Sigmoid colon (tissue), 4 donors: Measurements from ENCODE around the gene HHIPL1.

Source experiments
- EP300 ChIP-seq, 4 donors: sonication (generic); formaldehyde crosslinking; IDR thresholded peaks; one replicate each; pipeline ENCODE4 v1.6.1; 2017; ENCODE audit warnings: antibody characterized with exemption in 4 of 4
- POLR2A ChIP-seq, 2 donors: fragments of 450-650 bp; IDR thresholded peaks; one replicate each; pipeline ENCODE4 v1.6.1; 2016; ENCODE audit warnings: antibody characterized with exemption in 2 of 2, mild to moderate bottlenecking in 2 of 2, moderate library complexity in 2 of 2
- POLR2AphosphoS5 ChIP-seq, 4 donors: sonication (generic); formaldehyde crosslinking; IDR thresholded peaks; one replicate each; pipeline ENCODE4 v1.6.1; 2017; ENCODE audit warnings: antibody characterized with exemption in 4 of 4
- TF ChIP-seq, protein P1 (sequence below), 4 experiments: fragments of 450-650 bp in 3 of 4; fragments of 200-600 bp in 1 of 4; IDR thresholded peaks; one replicate each; pipeline ENCODE4 v1.5.1; 2016 to 2019; ENCODE audit warnings: antibody characterized with exemption in 4 of 4, mild to moderate bottlenecking in 3 of 4, moderate library complexity in 2 of 4

DNA sequence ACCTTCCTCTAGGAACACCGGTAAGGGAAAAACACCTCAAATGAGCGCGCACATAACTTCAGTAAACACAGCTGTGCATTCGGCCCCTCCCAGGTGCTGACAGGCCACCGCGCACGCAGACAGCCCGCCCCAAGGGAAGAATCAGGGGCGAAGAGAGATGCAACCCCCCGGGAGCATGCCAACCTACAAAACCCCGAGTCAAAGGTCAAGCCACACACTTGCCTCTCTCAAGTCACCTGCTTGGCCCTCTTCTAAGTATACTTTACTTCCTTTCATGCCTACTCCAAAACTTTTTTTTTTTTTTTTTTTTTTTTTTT lies 36.9 kb downstream of the HHIPL1 start:
- TF ChIP-seq, protein P1, sequence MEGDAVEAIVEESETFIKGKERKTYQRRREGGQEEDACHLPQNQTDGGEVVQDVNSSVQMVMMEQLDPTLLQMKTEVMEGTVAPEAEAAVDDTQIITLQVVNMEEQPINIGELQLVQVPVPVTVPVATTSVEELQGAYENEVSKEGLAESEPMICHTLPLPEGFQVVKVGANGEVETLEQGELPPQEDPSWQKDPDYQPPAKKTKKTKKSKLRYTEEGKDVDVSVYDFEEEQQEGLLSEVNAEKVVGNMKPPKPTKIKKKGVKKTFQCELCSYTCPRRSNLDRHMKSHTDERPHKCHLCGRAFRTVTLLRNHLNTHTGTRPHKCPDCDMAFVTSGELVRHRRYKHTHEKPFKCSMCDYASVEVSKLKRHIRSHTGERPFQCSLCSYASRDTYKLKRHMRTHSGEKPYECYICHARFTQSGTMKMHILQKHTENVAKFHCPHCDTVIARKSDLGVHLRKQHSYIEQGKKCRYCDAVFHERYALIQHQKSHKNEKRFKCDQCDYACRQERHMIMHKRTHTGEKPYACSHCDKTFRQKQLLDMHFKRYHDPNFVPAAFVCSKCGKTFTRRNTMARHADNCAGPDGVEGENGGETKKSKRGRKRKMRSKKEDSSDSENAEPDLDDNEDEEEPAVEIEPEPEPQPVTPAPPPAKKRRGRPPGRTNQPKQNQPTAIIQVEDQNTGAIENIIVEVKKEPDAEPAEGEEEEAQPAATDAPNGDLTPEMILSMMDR (IDR thresholded peaks at IDR 0.05): no peak
- TF ChIP-seq POLR2A (IDR thresholded peaks at IDR 0.05) (no peak), EP300 (IDR thresholded peaks at IDR 0.05) (no peak), POLR2AphosphoS5 (IDR thresholded peaks at IDR 0.05) (no peak)
